Fibroblast of lung (primary cell): Measurements from ENCODE around the gene ETF1. TPM values are rescaled to one million over a fixed set of nuclear protein-coding genes. Genes with fewer than 3 reads are reported as not detected.

ENCODE experiments used
- DNase-seq, 2 donors: peaks; one replicate each; pipeline versions ENCODE4 v3.0.0 to v3.0.0-alpha.2; 2010; ENCODE audit warnings: low read depth in 2 of 2
- H2AFZ ChIP-seq: 2 replicates; pipeline ENCODE4 v1.5.1; 2012; ENCODE audit warnings: low read length, control low read depth, inconsistent platforms
- H3K27ac ChIP-seq: 2 replicates; pipeline ENCODE4 v1.5.1; 2011; ENCODE audit warnings: low read length, control low read depth; ENCODE audit not compliant: insufficient read depth
- H3K27me3 ChIP-seq: 2 replicates; pipeline ENCODE4 v1.5.1; 2011; ENCODE audit warnings: mild to moderate bottlenecking, low read length; ENCODE audit not compliant: control insufficient read depth, insufficient read depth
- H3K36me3 ChIP-seq: 2 replicates; pipeline ENCODE4 v1.5.1; 2011; ENCODE audit warnings: low read length; ENCODE audit not compliant: control insufficient read depth, insufficient read depth
- H3K4me1 ChIP-seq: 2 replicates; pipeline ENCODE4 v1.5.1; 2011; ENCODE audit warnings: low read length; ENCODE audit not compliant: control insufficient read depth, insufficient read depth; ENCODE audit errors: extremely low read depth
- H3K4me2 ChIP-seq: 2 replicates; pipeline ENCODE4 v1.5.1; 2011; ENCODE audit warnings: low read length, control low read depth; ENCODE audit not compliant: insufficient read depth; ENCODE audit errors: extremely low read depth
- H3K4me3 ChIP-seq, 4 experiments: fragments of 200-600 bp in 1 of 4; sonication (generic) in 1 of 4; replicated peaks in 1 of 4; 2 replicates each; pipeline ENCODE4 v1.5.1; 2011 to 2016; ENCODE audit warnings: low read length in 4 of 4, low read depth in 3 of 4, mild to moderate bottlenecking in 3 of 4, control low read depth in 2 of 4, inconsistent platforms in 1 of 4, mixed read lengths in 1 of 4; ENCODE audit not compliant: insufficient read depth in 1 of 4; ENCODE audit errors: control extremely low read depth in 1 of 4
- H3K79me2 ChIP-seq: 2 replicates; pipeline ENCODE4 v1.5.1; 2012; ENCODE audit warnings: mild to moderate bottlenecking, low read length, inconsistent platforms; ENCODE audit not compliant: control insufficient read depth, insufficient read depth
- H3K9ac ChIP-seq: 2 replicates; pipeline ENCODE4 v1.5.1; 2011; ENCODE audit warnings: mild to moderate bottlenecking, low read length, control low read depth; ENCODE audit not compliant: insufficient read depth
- H3K9me3 ChIP-seq: 2 replicates; pipeline ENCODE4 v1.5.1; 2012; ENCODE audit warnings: low read depth, low read length; ENCODE audit not compliant: control insufficient read depth, insufficient read depth
- H4K20me1 ChIP-seq: 2 replicates; pipeline ENCODE4 v1.5.1; 2011; ENCODE audit warnings: low read length; ENCODE audit not compliant: control insufficient read depth, insufficient read depth; ENCODE audit errors: extremely low read depth
- CTCF ChIP-seq, 2 donors: IDR thresholded peaks in 1 of 2; conservative IDR thresholded peaks in 1 of 2; 1 replicate in 1 of 2; 2 replicates in 1 of 2; pipeline ENCODE4 v1.5.1; 2011 to 2012; ENCODE audit warnings: low read length in 2 of 2, control low read depth in 1 of 2, inconsistent platforms in 1 of 2, low read depth in 1 of 2, mild to moderate bottlenecking in 1 of 2
- EZH2 ChIP-seq: IDR thresholded peaks from 2 replicates; pipeline ENCODE4 v1.5.1; 2012; ENCODE audit warnings: low read length, control low read depth, mild to moderate bottlenecking; ENCODE audit errors: missing control alignments
- polyA plus RNA-seq, 2 donors: library from polyadenylated mRNA; depleted of rRNA in 1 of 2; stranded (reverse) in 1 of 2; unstranded in 1 of 2; fragments of >200 nt; gene quantifications; 2 replicates each; pipeline ENCODE4 v1.2.1, GENCODE V29; 2011 to 2012; ENCODE audit warnings: missing spikeins in 1 of 2
- total RNA-seq: library from RNA; depleted of rRNA; stranded (reverse); fragments of >200 nt; gene quantifications from 2 replicates; pipeline ENCODE4 v1.2.1, GENCODE V29; 2014

ETF1 gene
- total and polyA plus RNA-seq, 2 donors (not counting 1 experiment from before 2014, with no cell fraction given) = 94.0 to 118 TPM

GRCh38 chr5:138491284-138491648 is 51.8 kb downstream of the ETF1 start:
- no peak overlapping the region for H3K27ac ChIP-seq
- no peaks in the 10 kb centered on the region for H3K36me3 ChIP-seq
- TF ChIP-seq CTCF (conservative IDR thresholded peaks at IDR 0.05 in 1 of 2, IDR thresholded peaks at IDR 0.05 in 1 of 2; ENCODE audit: low read depth in 1 of 2, low read length in 2 of 2) (no peak), EZH2 (no peak)
- H3K9me3 ChIP-seq = no peaks in the 10 kb centered on the region
- H3K79me2 ChIP-seq = no peaks in the 10 kb centered on the region
- no peaks in the 10 kb centered on the region for H3K27me3 ChIP-seq
- peak overlapping the region; percentile 60 for H2AFZ ChIP-seq
- H3K4me2 ChIP-seq = peak overlapping the region; percentile 84
- no peak for DNase-seq
- no peaks in the 10 kb centered on the region for H4K20me1 ChIP-seq
- peaks cover 10% of the 10 kb centered on the region for H3K4me1 ChIP-seq
- H3K9ac ChIP-seq = peak overlapping the region; percentile 44
- peak overlapping the region; percentile 45 to 61 (median 54) for H3K4me3 ChIP-seq

GRCh38 chr5:138490648-138491283 is 52.3 kb downstream of the ETF1 start:
- no peak overlapping the region for H3K27ac ChIP-seq
- no peaks in the 10 kb centered on the region for H3K79me2 ChIP-seq
- no peak for TF ChIP-seq EZH2
- TF ChIP-seq CTCF (conservative IDR thresholded peaks at IDR 0.05 in 1 of 2, IDR thresholded peaks at IDR 0.05 in 1 of 2; ENCODE audit: low read depth in 1 of 2, low read length in 2 of 2) = no peak
- no peaks in the 10 kb centered on the region for H3K36me3 ChIP-seq
- H3K9me3 ChIP-seq = no peaks in the 10 kb centered on the region
- no peaks in the 10 kb centered on the region for H3K27me3 ChIP-seq
- H3K4me3 ChIP-seq = no peak overlapping the region
- no peak overlapping the region for H3K4me2 ChIP-seq
- H4K20me1 ChIP-seq = no peaks in the 10 kb centered on the region
- H3K9ac ChIP-seq = no peak overlapping the region
- no peak overlapping the region for H2AFZ ChIP-seq
- no peak for DNase-seq
- H3K4me1 ChIP-seq = peaks cover 10% of the 10 kb centered on the region

GRCh38 chr5:138489683-138490061 is 53.4 kb downstream of the ETF1 start:
- no peak for DNase-seq
- Histone ChIP-seq H3K9me3 (no peaks in the 10 kb centered on the region), H3K9ac (no peak overlapping the region), H3K36me3 (no peaks in the 10 kb centered on the region), H4K20me1 (no peaks in the 10 kb centered on the region), H3K27ac (no peak overlapping the region), H3K27me3 (no peaks in the 10 kb centered on the region), H3K4me3 (no peak overlapping the region), H3K79me2 (no peaks in the 10 kb centered on the region), H3K4me2 (no peak overlapping the region), H3K4me1 (peaks cover 10% of the 10 kb centered on the region), H2AFZ (no peak overlapping the region)
- TF ChIP-seq EZH2 (no peak), CTCF (conservative IDR thresholded peaks at IDR 0.05 in 1 of 2, IDR thresholded peaks at IDR 0.05 in 1 of 2; ENCODE audit: low read depth in 1 of 2, low read length in 2 of 2) (no peak)
